Loucy (cell line): ENCODE data around the gene UCN3.

Experiments used
- H2AFZ ChIP-seq: fragments of 200-600 bp; sonication (generic); 2 replicates; pipeline ENCODE4 v1.6.0; 2016; ENCODE audit warnings: antibody characterized with exemption, mild to moderate bottlenecking, low read length, moderate library complexity
- H3F3A ChIP-seq: fragments of 200-600 bp; 2 replicates; pipeline ENCODE4 v1.6.0; 2016; ENCODE audit warnings: antibody characterized with exemption, low read depth, mild to moderate bottlenecking
- H3K27me3 ChIP-seq: fragments of 200-600 bp; sonication (generic); 2 replicates; pipeline ENCODE4 v1.6.1; 2014; ENCODE audit warnings: low read length, mild to moderate bottlenecking; ENCODE audit not compliant: insufficient read depth, poor library complexity, severe bottlenecking
- H3K36me3 ChIP-seq: fragments of 200-600 bp; sonication (generic); 2 replicates; pipeline ENCODE4 v1.6.1; 2016; ENCODE audit warnings: low read length; ENCODE audit not compliant: insufficient read depth
- H3K4me1 ChIP-seq: fragments of 200-600 bp; sonication (generic); 2 replicates; pipeline ENCODE4 v1.5.1; 2014; ENCODE audit warnings: low read length, mild to moderate bottlenecking; ENCODE audit not compliant: insufficient read depth, poor library complexity, severe bottlenecking
- H3K4me2 ChIP-seq: fragments of 200-600 bp; sonication (generic); 2 replicates; pipeline ENCODE4 v1.6.0; 2014; ENCODE audit warnings: antibody characterized with exemption, low read length, low read depth, mild to moderate bottlenecking; ENCODE audit not compliant: poor library complexity, severe bottlenecking
- H3K4me3 ChIP-seq: fragments of 200-600 bp; sonication (generic); 2 replicates; pipeline ENCODE4 v1.5.1; 2014; ENCODE audit warnings: low read length, mild to moderate bottlenecking, mixed read lengths; ENCODE audit not compliant: poor library complexity, severe bottlenecking
- H3K79me2 ChIP-seq: fragments of 200-600 bp; sonication (generic); 2 replicates; pipeline ENCODE4 v1.6.1; 2014; ENCODE audit warnings: low read length; ENCODE audit not compliant: insufficient read depth
- H3K9ac ChIP-seq: fragments of 200-600 bp; sonication (generic); 2 replicates; pipeline ENCODE4 v1.6.0; 2014; ENCODE audit warnings: mild to moderate bottlenecking, low read depth, low read length, moderate library complexity; ENCODE audit not compliant: poor library complexity, severe bottlenecking
- H3K9me2 ChIP-seq: fragments of 200-600 bp; sonication (generic); replicated peaks from 2 replicates; pipeline ENCODE4 v1.6.1; 2016; ENCODE audit warnings: low read depth, low read length, mixed read lengths
- H3K9me3 ChIP-seq: fragments of 200-600 bp; sonication (generic); 2 replicates; pipeline ENCODE4 v1.6.1; 2014; ENCODE audit warnings: mild to moderate bottlenecking, antibody characterized with exemption, low read length, low read depth; ENCODE audit not compliant: insufficient read depth
- H4K20me1 ChIP-seq: fragments of 200-600 bp; sonication (generic); 2 replicates; pipeline ENCODE4 v1.6.0; 2014; ENCODE audit warnings: antibody characterized with exemption, low read length, mild to moderate bottlenecking; ENCODE audit not compliant: insufficient read depth, poor library complexity, severe bottlenecking
- EZH2phosphoT487 ChIP-seq: fragments of 200-600 bp; IDR thresholded peaks from 2 replicates; pipeline ENCODE4 v1.6.1; 2018; ENCODE audit warnings: antibody characterized with exemption, mild to moderate bottlenecking, moderate library complexity, borderline replicate concordance
- TF ChIP-seq, protein P1 (sequence below): fragments of 200-600 bp; sonication (generic); conservative IDR thresholded peaks from 2 replicates; pipeline ENCODE4 v1.5.1; 2014; ENCODE audit warnings: mild to moderate bottlenecking, antibody characterized with exemption, low read length

Gene UCN3

DNA sequence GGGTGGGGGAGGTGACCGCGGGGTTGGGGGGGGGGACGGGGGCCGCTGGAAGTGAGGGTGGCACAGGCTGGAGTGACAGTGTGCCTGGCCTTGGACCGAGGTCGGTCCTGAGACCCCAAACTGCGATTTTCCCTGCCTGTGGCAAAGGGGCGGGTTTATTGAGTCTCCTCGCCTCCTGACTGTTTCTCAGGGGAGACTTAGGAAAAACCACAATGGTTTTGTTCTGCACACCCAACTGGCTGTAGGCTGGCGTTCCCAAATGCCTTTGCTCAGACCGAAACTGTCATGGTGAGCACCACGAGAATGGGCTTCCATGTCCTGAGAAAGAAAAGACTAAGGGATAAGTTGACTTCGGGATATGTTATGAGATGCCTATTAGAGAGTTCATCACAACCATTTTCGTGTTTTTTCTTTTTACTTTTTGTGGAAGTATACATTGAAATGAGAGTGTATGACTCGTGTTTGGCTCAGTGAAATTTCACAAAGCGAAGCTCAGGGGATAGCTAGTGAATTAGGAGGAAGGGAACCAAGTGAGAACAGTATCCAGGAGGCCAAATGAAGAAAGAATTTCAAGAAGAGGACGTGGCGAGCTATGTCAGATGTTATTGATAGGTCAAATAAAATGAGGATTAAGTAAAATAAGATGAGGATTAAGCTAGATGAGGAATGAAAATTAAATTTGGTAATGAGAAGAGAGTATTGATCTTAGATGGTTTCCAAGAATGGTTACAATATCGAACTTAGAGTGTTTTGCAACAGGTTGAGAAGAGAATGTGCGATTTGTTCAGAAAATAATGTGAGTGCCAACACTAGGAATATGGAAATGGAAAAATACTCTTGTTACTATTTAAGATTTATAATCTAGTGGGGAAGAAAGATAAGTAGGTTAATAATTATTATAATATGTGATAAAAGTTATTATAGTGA lies 48.5 kb downstream of the UCN3 start:
- peaks cover 58% of the 10 kb centered on the region for H3K79me2 ChIP-seq
- H3K36me3 ChIP-seq, result no peaks in the 10 kb centered on the region
- H3K9ac ChIP-seq, result peak overlapping the region; percentile 72
- H3K9me2 ChIP-seq, result no peaks in the 10 kb centered on the region
- peak overlapping the region; percentile 67 for H3K4me2 ChIP-seq
- TF ChIP-seq, protein P1, sequence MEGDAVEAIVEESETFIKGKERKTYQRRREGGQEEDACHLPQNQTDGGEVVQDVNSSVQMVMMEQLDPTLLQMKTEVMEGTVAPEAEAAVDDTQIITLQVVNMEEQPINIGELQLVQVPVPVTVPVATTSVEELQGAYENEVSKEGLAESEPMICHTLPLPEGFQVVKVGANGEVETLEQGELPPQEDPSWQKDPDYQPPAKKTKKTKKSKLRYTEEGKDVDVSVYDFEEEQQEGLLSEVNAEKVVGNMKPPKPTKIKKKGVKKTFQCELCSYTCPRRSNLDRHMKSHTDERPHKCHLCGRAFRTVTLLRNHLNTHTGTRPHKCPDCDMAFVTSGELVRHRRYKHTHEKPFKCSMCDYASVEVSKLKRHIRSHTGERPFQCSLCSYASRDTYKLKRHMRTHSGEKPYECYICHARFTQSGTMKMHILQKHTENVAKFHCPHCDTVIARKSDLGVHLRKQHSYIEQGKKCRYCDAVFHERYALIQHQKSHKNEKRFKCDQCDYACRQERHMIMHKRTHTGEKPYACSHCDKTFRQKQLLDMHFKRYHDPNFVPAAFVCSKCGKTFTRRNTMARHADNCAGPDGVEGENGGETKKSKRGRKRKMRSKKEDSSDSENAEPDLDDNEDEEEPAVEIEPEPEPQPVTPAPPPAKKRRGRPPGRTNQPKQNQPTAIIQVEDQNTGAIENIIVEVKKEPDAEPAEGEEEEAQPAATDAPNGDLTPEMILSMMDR, result no peak
- peak overlapping the region; percentile 85 for H3K4me3 ChIP-seq
- H3K9me3 ChIP-seq, result no peaks in the 10 kb centered on the region
- H4K20me1 ChIP-seq, result peaks cover 27% of the 10 kb centered on the region
- peaks cover 40% of the 10 kb centered on the region for H3K4me1 ChIP-seq
- H3K27me3 ChIP-seq, result no peaks in the 10 kb centered on the region
- H3F3A ChIP-seq, result no peaks in the 10 kb centered on the region
- no peak overlapping the region for H2AFZ ChIP-seq

- no peak overlapping the region for H2AFZ ChIP-seq
- peak overlapping the region; percentile 48 for H3K9ac ChIP-seq
- H3K27me3 ChIP-seq, result no peaks in the 10 kb centered on the region
- TF ChIP-seq, protein P1, result no peak
- TF ChIP-seq EZH2phosphoT487, result no peak
- H3K79me2 ChIP-seq, result peaks cover 95% of the 10 kb centered on the region
- H3K36me3 ChIP-seq, result no peaks in the 10 kb centered on the region
- no peaks in the 10 kb centered on the region for H3K9me2 ChIP-seq
- H3K4me3 ChIP-seq, result peak overlapping the region; percentile 85
- H4K20me1 ChIP-seq, result peaks cover 27% of the 10 kb centered on the region
- peak overlapping the region; percentile 67 for H3K4me2 ChIP-seq
- H3K9me3 ChIP-seq, result peaks cover 8% of the 10 kb centered on the region; the same call in 1 of the 2 replicates
- no peaks in the 10 kb centered on the region for H3F3A ChIP-seq
- H3K4me1 ChIP-seq, result peaks cover 47% of the 10 kb centered on the region
These were observed 52.2 kb downstream of the UCN3 start for GRCh38 chr10:5416981-5417380.

GRCh38 chr10:5418584-5418983 lies 53.8 kb downstream of the UCN3 start:
- Histone ChIP-seq H3F3A (no peaks in the 10 kb centered on the region), H3K9me2 (no peaks in the 10 kb centered on the region), H3K79me2 (peaks cover 100% of the 10 kb centered on the region), H3K4me1 (peaks cover 48% of the 10 kb centered on the region), H3K36me3 (no peaks in the 10 kb centered on the region), H3K9ac (no peak overlapping the region), H3K4me2 (peak overlapping the region; percentile 42), H4K20me1 (peaks cover 39% of the 10 kb centered on the region), H3K9me3 (peaks cover 8% of the 10 kb centered on the region; the same call in 1 of the 2 replicates), H2AFZ (no peak overlapping the region), H3K27me3 (no peaks in the 10 kb centered on the region), H3K4me3 (no peak overlapping the region)
- TF ChIP-seq, protein P1, result no peak
- TF ChIP-seq EZH2phosphoT487, result no peak
